SK-N-SH treated with all-trans-retinoic acid at 6 μM for 48 hours (cell line): ENCODE data around the gene SOD2.

Experiments
- BACH2 ChIP-seq: fragments of 250-450 bp; sonication (Bioruptor Pico); IDR thresholded peaks from 2 replicates; pipeline ENCODE4 v1.9.0; 2021; ENCODE audit warnings: mild to moderate bottlenecking, borderline replicate concordance
- ESRRG ChIP-seq: fragments of 250-450 bp; sonication (Bioruptor Pico); IDR thresholded peaks from 2 replicates; pipeline ENCODE4 v1.6.1; 2021; ENCODE audit warnings: mild to moderate bottlenecking
- OSR1 ChIP-seq: fragments of 250-450 bp; sonication (Bioruptor Pico); IDR thresholded peaks from 2 replicates; pipeline ENCODE4 v1.8.0; 2022; ENCODE audit warnings: moderate library complexity, mild to moderate bottlenecking, inconsistent platforms
- PATZ1 ChIP-seq: fragments of 250-450 bp; sonication (Bioruptor Pico); IDR thresholded peaks from 2 replicates; pipeline ENCODE4 v1.8.0; 2020; ENCODE audit warnings: mild to moderate bottlenecking, moderate library complexity, borderline replicate concordance
- POU6F1 ChIP-seq: fragments of 250-450 bp; sonication (Bioruptor Pico); IDR thresholded peaks from 2 replicates; pipeline ENCODE4 v1.8.0; 2021; ENCODE audit warnings: low read depth, mild to moderate bottlenecking, moderate library complexity, borderline replicate concordance
- PPARA ChIP-seq: fragments of 250-450 bp; sonication (Bioruptor Pico); IDR thresholded peaks from 2 replicates; pipeline ENCODE4 v1.5.0; 2020; ENCODE audit warnings: mild to moderate bottlenecking, borderline replicate concordance
- ZC3H10 ChIP-seq: fragments of 250-450 bp; sonication (Bioruptor Pico); IDR thresholded peaks from 2 replicates; pipeline ENCODE4 v1.5.1; 2021; ENCODE audit warnings: mild to moderate bottlenecking, moderate library complexity
- ZFP3 ChIP-seq: fragments of 250-450 bp; sonication (Bioruptor Pico); IDR thresholded peaks from 2 replicates; pipeline ENCODE4 v1.5.0; 2020; ENCODE audit warnings: mild to moderate bottlenecking, moderate library complexity
- ZNF8 ChIP-seq: fragments of 450-650 bp; formaldehyde crosslinking; IDR thresholded peaks from 2 replicates; pipeline ENCODE4 v1.5.0; 2020; ENCODE audit warnings: mild to moderate bottlenecking, moderate library complexity
- TF ChIP-seq, protein P1 (sequence below): fragments of 250-450 bp; sonication (Bioruptor Pico); IDR thresholded peaks from 2 replicates; pipeline ENCODE4 v1.5.0; 2020; ENCODE audit warnings: mild to moderate bottlenecking, moderate library complexity
- TF ChIP-seq, protein P2 (sequence below): fragments of 250-450 bp; sonication (Bioruptor Pico); IDR thresholded peaks from 2 replicates; pipeline ENCODE4 v1.5.1; 2020; ENCODE audit warnings: low read depth, mild to moderate bottlenecking, moderate library complexity

- TF ChIP-seq POU6F1 (CRISPR knock-in tag) (no peak), PPARA (no peak), OSR1 (CRISPR knock-in tag) (no peak), PATZ1 (CRISPR knock-in tag) (no peak), ESRRG (CRISPR knock-in tag) (no peak), ZNF8 (CRISPR knock-in tag) (no peak), ZC3H10 (CRISPR knock-in tag) (no peak), BACH2 (CRISPR knock-in tag) (no peak), ZFP3 (CRISPR knock-in tag) (no peak)
- TF ChIP-seq, protein P1, sequence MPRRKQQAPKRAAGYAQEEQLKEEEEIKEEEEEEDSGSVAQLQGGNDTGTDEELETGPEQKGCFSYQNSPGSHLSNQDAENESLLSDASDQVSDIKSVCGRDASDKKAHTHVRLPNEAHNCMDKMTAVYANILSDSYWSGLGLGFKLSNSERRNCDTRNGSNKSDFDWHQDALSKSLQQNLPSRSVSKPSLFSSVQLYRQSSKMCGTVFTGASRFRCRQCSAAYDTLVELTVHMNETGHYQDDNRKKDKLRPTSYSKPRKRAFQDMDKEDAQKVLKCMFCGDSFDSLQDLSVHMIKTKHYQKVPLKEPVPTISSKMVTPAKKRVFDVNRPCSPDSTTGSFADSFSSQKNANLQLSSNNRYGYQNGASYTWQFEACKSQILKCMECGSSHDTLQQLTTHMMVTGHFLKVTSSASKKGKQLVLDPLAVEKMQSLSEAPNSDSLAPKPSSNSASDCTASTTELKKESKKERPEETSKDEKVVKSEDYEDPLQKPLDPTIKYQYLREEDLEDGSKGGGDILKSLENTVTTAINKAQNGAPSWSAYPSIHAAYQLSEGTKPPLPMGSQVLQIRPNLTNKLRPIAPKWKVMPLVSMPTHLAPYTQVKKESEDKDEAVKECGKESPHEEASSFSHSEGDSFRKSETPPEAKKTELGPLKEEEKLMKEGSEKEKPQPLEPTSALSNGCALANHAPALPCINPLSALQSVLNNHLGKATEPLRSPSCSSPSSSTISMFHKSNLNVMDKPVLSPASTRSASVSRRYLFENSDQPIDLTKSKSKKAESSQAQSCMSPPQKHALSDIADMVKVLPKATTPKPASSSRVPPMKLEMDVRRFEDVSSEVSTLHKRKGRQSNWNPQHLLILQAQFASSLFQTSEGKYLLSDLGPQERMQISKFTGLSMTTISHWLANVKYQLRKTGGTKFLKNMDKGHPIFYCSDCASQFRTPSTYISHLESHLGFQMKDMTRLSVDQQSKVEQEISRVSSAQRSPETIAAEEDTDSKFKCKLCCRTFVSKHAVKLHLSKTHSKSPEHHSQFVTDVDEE (CRISPR knock-in tag): no peak
- TF ChIP-seq, protein P2, sequence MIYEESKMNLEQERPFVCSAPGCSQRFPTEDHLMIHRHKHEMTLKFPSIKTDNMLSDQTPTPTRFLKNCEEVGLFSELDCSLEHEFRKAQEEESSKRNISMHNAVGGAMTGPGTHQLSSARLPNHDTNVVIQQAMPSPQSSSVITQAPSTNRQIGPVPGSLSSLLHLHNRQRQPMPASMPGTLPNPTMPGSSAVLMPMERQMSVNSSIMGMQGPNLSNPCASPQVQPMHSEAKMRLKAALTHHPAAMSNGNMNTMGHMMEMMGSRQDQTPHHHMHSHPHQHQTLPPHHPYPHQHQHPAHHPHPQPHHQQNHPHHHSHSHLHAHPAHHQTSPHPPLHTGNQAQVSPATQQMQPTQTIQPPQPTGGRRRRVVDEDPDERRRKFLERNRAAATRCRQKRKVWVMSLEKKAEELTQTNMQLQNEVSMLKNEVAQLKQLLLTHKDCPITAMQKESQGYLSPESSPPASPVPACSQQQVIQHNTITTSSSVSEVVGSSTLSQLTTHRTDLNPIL (CRISPR knock-in tag): no peak
Measured at GRCh38 chr6:159739341-159739740, 46.3 kb upstream of the SOD2 start.
